Measurements from ENCODE around the gene ARHGAP24. TPM values are rescaled to one million over a fixed set of nuclear protein-coding genes. Genes with fewer than 3 reads are reported as not detected.

The ARHGAP24 gene
- total and polyA plus RNA-seq, 2 donors (not counting 3 experiments of a cell fraction or from before 2014, with no cell fraction given): 52.1 to 79.4 TPM

GRCh38 chr4:85430697-85431096 is 44.3 kb upstream of the ARHGAP24 start:
- H3K9me1 ChIP-seq (replicated peaks; ENCODE audit: control insufficient read depth, extremely low read depth, insufficient read depth, low read length): no peaks in the 10 kb centered on the region
- no peak overlapping the region for H3K9ac ChIP-seq (replicated peaks; ENCODE audit: extremely low read depth, insufficient read depth, low read length)
- no peak overlapping the region for H2AFZ ChIP-seq (ENCODE audit: low read depth, low read length)
- H3K79me2 ChIP-seq (ENCODE audit: control insufficient read depth, insufficient read depth, low read length): no peaks in the 10 kb centered on the region
- FAIRE-seq: no peak
- H3K4me2 ChIP-seq (ENCODE audit: insufficient read depth, low read length): no peak overlapping the region
- H3K36me3 ChIP-seq (ENCODE audit: control insufficient read depth in 2 of 2, extremely low read depth in 1 of 2, insufficient read depth in 2 of 2, low read length in 2 of 2): no peaks in the 10 kb centered on the region
- BruUV-seq (replicated peaks): no TSS peak
- no peak overlapping the region for H3K4me3 ChIP-seq (replicated peaks in 1 of 3; ENCODE audit: insufficient read depth in 1 of 3, low read depth in 1 of 3, low read length in 3 of 3)
- H3K9me3 ChIP-seq (replicated peaks; ENCODE audit: control insufficient read depth, insufficient read depth, low read length): no peaks in the 10 kb centered on the region
- no peaks in the 10 kb centered on the region for H4K20me1 ChIP-seq (replicated peaks; ENCODE audit: control insufficient read depth, extremely low read depth, insufficient read depth, low read length)
- H3K27me3 ChIP-seq (ENCODE audit: control insufficient read depth in 2 of 2, insufficient read depth in 2 of 2, low read length in 2 of 2): peaks cover 2 to 3% of the 10 kb centered on the region in 2 experiments
- DNase-seq (ENCODE audit: low read depth, low spot score): no peak
- POLR2A ChIA-PET: no interaction called here
- H3K4me1 ChIP-seq (ENCODE audit: control insufficient read depth, extremely low read depth, insufficient read depth, low read length): no peaks in the 10 kb centered on the region
- H3K27ac ChIP-seq (ENCODE audit: insufficient read depth, low read depth, low read length): no peak overlapping the region
- dilution Hi-C loops (cut with MboI; ENCODE audit: extremely low pct_ligation_motif_present, low sequenced_read_pairs) (no loop called here), intact Hi-C loops (cut with micrococcal nuclease) (no loop called here)
- CTCF ChIA-PET: no interaction called here
- TF ChIP-seq GATA2 (IDR thresholded peaks at IDR 0.05; ENCODE audit: insufficient read depth, insufficient read length, low read depth, low read length): peak; percentile 48
- no peak for TF ChIP-seq EZH2 (IDR thresholded peaks at IDR 0.05; ENCODE audit: borderline replicate concordance, low read depth, low read length, severe bottlenecking)
- no peak for TF ChIP-seq POLR2AphosphoS5 (IDR thresholded peaks at IDR 0.05; ENCODE audit: insufficient read depth, low read depth, low read length)
- TF ChIP-seq MAX (IDR thresholded peaks at IDR 0.05; ENCODE audit: insufficient read depth, insufficient read length): no peak
- TF ChIP-seq FOS (IDR thresholded peaks at IDR 0.05; ENCODE audit: borderline replicate concordance, insufficient read depth, low read length): no peak

GRCh38 chr4:85431156-85431555 is 43.8 kb upstream of the ARHGAP24 start:
- Histone ChIP-seq H3K27me3 (ENCODE audit: control insufficient read depth in 2 of 2, insufficient read depth in 2 of 2, low read length in 2 of 2) (peaks cover 2 to 3% of the 10 kb centered on the region in 2 experiments), H3K9me3 (replicated peaks; ENCODE audit: control insufficient read depth, insufficient read depth, low read length) (no peaks in the 10 kb centered on the region), H4K20me1 (replicated peaks; ENCODE audit: control insufficient read depth, extremely low read depth, insufficient read depth, low read length) (no peaks in the 10 kb centered on the region), H3K36me3 (ENCODE audit: control insufficient read depth in 2 of 2, extremely low read depth in 1 of 2, insufficient read depth in 2 of 2, low read length in 2 of 2) (no peaks in the 10 kb centered on the region), H3K4me3 (replicated peaks in 1 of 3; ENCODE audit: insufficient read depth in 1 of 3, low read depth in 1 of 3, low read length in 3 of 3) (no peak overlapping the region), H2AFZ (ENCODE audit: low read depth, low read length) (no peak overlapping the region), H3K4me2 (ENCODE audit: insufficient read depth, low read length) (no peak overlapping the region), H3K79me2 (ENCODE audit: control insufficient read depth, insufficient read depth, low read length) (no peaks in the 10 kb centered on the region), H3K4me1 (ENCODE audit: control insufficient read depth, extremely low read depth, insufficient read depth, low read length) (no peaks in the 10 kb centered on the region), H3K9ac (replicated peaks; ENCODE audit: extremely low read depth, insufficient read depth, low read length) (no peak overlapping the region), H3K27ac (ENCODE audit: insufficient read depth, low read depth, low read length) (no peak overlapping the region), H3K9me1 (replicated peaks; ENCODE audit: control insufficient read depth, extremely low read depth, insufficient read depth, low read length) (no peaks in the 10 kb centered on the region)
- FAIRE-seq: no peak
- BruUV-seq (replicated peaks): no TSS peak
- dilution Hi-C loops (cut with MboI; ENCODE audit: extremely low pct_ligation_motif_present, low sequenced_read_pairs): no loop called here
- DNase-seq (ENCODE audit: low read depth, low spot score): no peak
- intact Hi-C loops (cut with micrococcal nuclease): no loop called here
- POLR2A ChIA-PET: no interaction called here
- TF ChIP-seq CTCF (IDR thresholded peaks at IDR 0.05; ENCODE audit: extremely low read depth in 1 of 2, insufficient read depth in 1 of 2, low read depth in 1 of 2, low read length in 2 of 2): no peak
- no peak for TF ChIP-seq FOS (IDR thresholded peaks at IDR 0.05; ENCODE audit: borderline replicate concordance, insufficient read depth, low read length)
- no peak for TF ChIP-seq GATA2 (IDR thresholded peaks at IDR 0.05; ENCODE audit: insufficient read depth, insufficient read length, low read depth, low read length)
- no peak for TF ChIP-seq MAX (IDR thresholded peaks at IDR 0.05; ENCODE audit: insufficient read depth, insufficient read length)
- no peak for TF ChIP-seq MYC (IDR thresholded peaks at IDR 0.05; ENCODE audit: low read depth, low read length)
- TF ChIP-seq POLR2AphosphoS5 (IDR thresholded peaks at IDR 0.05; ENCODE audit: insufficient read depth, low read depth, low read length): no peak
- no peak for TF ChIP-seq POLR2A (IDR thresholded peaks at IDR 0.05; ENCODE audit: low read depth, low read length)
- TF ChIP-seq JUN (IDR thresholded peaks at IDR 0.05; ENCODE audit: borderline replicate concordance, insufficient read depth, insufficient read length, low read depth): no peak
- no peak for TF ChIP-seq EZH2 (IDR thresholded peaks at IDR 0.05; ENCODE audit: borderline replicate concordance, low read depth, low read length, severe bottlenecking)
- CTCF ChIA-PET: interaction anchor here (0.9 kb wide), 1 partner anchor 9 kb away, joined by 3 read pairs; no protein-coding TSS in a partner anchor

Data from endothelial cell of umbilical vein (primary cell).